ENCODE measurements around the gene IMMP2L.

- TF ChIP-seq, protein P1, sequence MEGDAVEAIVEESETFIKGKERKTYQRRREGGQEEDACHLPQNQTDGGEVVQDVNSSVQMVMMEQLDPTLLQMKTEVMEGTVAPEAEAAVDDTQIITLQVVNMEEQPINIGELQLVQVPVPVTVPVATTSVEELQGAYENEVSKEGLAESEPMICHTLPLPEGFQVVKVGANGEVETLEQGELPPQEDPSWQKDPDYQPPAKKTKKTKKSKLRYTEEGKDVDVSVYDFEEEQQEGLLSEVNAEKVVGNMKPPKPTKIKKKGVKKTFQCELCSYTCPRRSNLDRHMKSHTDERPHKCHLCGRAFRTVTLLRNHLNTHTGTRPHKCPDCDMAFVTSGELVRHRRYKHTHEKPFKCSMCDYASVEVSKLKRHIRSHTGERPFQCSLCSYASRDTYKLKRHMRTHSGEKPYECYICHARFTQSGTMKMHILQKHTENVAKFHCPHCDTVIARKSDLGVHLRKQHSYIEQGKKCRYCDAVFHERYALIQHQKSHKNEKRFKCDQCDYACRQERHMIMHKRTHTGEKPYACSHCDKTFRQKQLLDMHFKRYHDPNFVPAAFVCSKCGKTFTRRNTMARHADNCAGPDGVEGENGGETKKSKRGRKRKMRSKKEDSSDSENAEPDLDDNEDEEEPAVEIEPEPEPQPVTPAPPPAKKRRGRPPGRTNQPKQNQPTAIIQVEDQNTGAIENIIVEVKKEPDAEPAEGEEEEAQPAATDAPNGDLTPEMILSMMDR (IDR thresholded peaks at IDR 0.05): no peak
- no peak for TF ChIP-seq POLR2A (IDR thresholded peaks at IDR 0.05)
- no peak for TF ChIP-seq EP300 (IDR thresholded peaks at IDR 0.05)
Measured at GRCh38 chr7:111357691-111358090, 204.6 kb downstream of the IMMP2L start.
